Cardiac fibroblast (primary cell): ENCODE results near the gene DGUOK.

Source experiments
- DNase-seq, 2 donors: peaks; one replicate each; pipeline versions ENCODE4 v3.0.0 to v3.0.0-alpha.2; 2010; ENCODE audit warnings: low read depth in 2 of 2
- H3K4me3 ChIP-seq, 2 donors: replicated peaks in 1 of 2; 1 replicate in 1 of 2; 2 replicates in 1 of 2; pipeline ENCODE4 v1.5.1; 2011; ENCODE audit warnings: low read depth in 2 of 2, low read length in 2 of 2, mild to moderate bottlenecking in 2 of 2, moderate library complexity in 1 of 2
- TF ChIP-seq, protein P1 (sequence below): IDR thresholded peaks from one replicate; pipeline ENCODE4 v1.5.1; 2011; ENCODE audit warnings: low read depth, mild to moderate bottlenecking, low read length, inconsistent platforms

The DGUOK gene

DNA sequence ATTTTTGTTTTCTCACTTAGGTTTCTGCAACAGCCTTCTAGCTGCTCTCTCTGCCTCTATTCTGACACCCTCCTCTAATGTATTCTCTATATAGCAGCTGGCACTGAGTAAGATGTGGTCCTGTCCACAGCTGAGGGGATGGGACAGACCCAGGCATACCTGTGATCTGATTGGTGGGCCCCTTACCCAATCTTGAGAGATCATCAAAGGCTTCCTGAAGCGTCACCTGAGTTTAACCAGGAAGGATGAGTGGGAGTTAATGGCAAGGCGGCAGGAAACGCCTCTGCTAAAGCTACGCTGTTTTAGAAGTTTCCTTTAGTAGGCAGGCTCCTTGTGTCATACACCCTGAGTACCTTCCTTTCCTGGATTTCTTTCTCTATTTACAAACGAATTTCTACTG, 52.3 kb downstream of the DGUOK start:
- DNase-seq = no peak
- TF ChIP-seq, protein P1, sequence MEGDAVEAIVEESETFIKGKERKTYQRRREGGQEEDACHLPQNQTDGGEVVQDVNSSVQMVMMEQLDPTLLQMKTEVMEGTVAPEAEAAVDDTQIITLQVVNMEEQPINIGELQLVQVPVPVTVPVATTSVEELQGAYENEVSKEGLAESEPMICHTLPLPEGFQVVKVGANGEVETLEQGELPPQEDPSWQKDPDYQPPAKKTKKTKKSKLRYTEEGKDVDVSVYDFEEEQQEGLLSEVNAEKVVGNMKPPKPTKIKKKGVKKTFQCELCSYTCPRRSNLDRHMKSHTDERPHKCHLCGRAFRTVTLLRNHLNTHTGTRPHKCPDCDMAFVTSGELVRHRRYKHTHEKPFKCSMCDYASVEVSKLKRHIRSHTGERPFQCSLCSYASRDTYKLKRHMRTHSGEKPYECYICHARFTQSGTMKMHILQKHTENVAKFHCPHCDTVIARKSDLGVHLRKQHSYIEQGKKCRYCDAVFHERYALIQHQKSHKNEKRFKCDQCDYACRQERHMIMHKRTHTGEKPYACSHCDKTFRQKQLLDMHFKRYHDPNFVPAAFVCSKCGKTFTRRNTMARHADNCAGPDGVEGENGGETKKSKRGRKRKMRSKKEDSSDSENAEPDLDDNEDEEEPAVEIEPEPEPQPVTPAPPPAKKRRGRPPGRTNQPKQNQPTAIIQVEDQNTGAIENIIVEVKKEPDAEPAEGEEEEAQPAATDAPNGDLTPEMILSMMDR = no peak
- no peak overlapping the region for H3K4me3 ChIP-seq

DNA sequence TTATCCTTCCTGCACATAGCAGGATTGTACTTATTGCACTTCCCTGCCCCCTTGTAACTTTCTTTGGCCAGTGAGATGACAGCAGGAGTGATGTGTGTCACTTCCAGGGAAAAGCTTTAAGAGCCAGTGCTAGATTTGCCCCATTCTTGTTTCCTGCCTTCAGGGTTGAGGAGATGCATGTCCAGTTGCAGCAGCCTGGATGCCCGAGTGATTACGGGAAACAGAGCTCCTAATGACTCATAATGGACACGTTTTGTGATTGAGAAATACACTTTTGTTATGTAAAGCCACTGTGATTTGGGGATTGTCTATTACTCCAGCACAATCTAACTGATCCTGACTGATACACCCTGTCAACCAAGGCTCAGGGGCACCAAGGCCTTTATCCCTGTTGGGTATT, 53.0 kb downstream of the DGUOK start:
- TF ChIP-seq, protein P1 = no peak
- DNase-seq = peak; percentile 85 to 92
- no peak overlapping the region for H3K4me3 ChIP-seq

DNA sequence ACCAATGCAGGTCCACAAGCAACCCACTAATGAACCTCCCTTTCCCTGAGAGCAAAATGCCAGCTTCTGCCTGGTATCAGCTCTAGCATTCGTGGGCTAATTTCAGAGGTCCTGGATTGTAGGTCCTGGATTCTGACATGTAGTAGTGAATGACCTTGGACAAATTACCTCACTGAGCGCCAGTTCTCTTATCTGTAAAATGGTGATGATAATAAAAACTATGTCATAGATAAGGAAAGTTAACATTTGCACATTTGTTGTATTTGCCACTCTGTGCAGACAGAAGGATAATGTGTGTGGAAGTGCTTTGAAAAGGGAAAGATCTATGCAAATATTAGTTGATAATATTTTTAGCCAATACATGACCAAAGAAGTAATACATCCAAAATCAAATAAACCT, 53.9 kb downstream of the DGUOK start:
- no peak overlapping the region for H3K4me3 ChIP-seq
- TF ChIP-seq, protein P1 = no peak
- DNase-seq = no peak

DNA sequence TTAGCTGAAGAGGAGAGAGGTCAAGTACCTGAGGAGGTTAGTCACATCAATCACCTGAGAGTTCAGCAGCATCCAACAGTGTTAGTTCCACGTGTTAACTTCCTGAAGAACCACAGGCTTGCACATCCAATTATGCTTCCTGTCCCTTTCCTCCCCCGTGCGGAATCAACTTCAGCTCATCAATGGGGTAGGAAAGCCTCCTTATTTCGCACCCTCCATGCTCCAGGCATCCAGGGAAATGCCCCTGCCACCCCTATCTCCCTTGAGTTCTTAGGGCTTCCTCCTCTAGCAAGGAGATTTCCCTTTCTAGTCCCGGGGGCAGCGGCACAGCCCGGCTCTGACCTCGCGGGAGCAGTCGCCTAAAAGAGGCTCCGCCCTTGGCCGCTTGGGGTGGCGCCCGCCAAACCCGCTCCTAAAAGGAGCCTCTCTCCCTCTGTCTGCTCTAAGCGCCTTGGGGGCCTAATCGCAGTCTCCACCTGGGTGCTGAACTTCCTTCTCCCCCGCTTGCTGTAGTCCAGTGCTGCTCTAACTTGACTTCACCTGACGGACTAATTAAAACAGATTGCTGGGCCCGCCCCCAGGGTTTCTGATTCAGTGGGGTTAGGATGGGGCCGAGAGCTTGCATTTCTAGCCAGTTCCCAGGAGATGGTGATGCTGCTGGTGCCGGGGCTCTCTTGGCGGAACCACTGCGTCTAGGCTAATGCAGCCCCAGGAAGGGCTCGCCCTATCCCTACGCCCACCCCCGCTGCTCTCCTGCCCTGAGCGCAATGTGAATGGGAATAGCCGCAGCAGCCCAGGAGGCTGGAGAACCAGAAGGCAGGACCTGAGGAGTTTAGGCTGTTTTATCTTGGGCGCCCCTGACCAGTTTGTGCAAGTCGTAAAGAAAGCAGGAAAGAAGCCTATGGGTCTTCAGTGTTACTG, 54.7 kb downstream of the DGUOK start:
- peak; percentile 20 to 37 for DNase-seq
- H3K4me3 ChIP-seq = peak overlapping the region; percentile 27 to 37
- TF ChIP-seq, protein P1 = no peak

DNA sequence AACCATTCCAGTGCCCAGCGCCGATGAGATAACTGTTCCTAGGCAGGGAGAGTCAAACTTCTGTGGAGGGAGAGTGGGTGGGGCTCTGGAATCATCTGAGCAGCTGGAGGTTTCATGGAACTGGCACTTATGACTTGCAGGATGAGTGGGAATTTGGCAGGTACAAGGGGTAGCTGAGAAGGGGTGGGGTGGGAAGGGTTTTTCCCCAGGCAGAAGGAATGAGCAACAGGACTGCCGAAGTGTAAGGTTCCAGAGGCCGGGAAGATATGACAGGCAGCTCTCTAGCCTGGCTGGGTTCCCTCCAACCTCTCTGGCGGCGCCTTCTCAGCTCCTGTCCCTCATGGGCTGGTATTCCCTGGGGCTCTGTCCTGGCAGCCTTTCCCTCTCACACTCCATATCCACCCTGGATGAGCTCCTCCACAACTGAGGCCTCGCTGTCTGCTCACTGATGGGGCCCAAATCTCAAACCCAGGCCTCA, 55.5 kb downstream of the DGUOK start:
- TF ChIP-seq, protein P1 = no peak
- no peak overlapping the region for H3K4me3 ChIP-seq
- DNase-seq = peak; percentile 38 to 63

DNA sequence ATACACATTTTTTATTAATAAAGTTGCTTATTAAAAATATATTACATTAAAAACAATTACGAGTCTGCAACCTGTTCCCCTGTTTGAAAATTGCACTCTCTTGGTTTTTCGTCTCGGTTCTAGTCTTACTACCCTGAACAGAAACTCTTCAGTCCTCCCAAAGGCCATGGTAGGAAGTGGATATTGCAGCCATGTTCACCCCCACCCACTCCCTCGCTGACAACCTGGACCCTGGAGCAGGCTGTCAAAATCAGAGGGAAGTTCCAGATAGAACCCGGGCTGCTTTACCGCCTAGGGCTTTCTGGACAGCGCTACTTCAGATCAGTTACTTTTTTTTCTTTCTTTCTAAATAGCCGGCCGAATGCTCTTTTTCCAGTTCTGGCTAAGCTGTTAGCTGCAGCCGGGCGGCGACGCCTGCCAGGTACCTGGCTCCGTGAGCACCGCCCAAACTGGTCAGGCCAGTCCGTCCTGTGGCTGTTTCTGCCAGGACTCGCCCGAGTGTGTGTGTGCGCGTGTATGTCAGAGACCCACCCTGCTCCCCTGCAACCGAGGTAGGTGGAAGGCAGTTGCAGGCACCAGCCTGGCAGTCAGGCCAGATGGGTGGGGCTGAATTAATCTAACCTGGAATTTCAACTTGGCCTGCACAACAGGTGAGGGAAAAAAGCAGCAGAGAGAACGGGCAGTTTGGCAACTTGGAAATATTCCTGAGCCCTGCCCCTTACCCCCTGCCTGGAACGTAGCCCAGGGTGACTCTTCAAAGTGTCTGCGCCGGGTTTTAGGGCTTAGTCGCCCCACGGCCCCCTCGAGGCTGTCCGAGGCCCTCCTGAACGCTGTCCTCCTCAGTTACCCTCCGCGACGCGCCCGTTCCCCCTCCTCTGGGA, 56.9 kb downstream of the DGUOK start:
- DNase-seq = no peak
- H3K4me3 ChIP-seq = peak overlapping the region; percentile 36 to 58
- TF ChIP-seq, protein P1 = no peak
